Superior temporal gyrus (tissue), 1 donor: ENCODE measurements around the gene CARD11.
"Not testable (repeated sequence)": the region's sequence is repeated elsewhere in the genome, so short reads cannot be mapped to it uniquely, and the experiment has no call there.

Experiments used
- DNase-seq: peaks from one replicate; pipeline ENCODE4 v3.0.0-alpha.2; 2016; ENCODE audit errors: extremely low spot score

The CARD11 gene

DNA sequence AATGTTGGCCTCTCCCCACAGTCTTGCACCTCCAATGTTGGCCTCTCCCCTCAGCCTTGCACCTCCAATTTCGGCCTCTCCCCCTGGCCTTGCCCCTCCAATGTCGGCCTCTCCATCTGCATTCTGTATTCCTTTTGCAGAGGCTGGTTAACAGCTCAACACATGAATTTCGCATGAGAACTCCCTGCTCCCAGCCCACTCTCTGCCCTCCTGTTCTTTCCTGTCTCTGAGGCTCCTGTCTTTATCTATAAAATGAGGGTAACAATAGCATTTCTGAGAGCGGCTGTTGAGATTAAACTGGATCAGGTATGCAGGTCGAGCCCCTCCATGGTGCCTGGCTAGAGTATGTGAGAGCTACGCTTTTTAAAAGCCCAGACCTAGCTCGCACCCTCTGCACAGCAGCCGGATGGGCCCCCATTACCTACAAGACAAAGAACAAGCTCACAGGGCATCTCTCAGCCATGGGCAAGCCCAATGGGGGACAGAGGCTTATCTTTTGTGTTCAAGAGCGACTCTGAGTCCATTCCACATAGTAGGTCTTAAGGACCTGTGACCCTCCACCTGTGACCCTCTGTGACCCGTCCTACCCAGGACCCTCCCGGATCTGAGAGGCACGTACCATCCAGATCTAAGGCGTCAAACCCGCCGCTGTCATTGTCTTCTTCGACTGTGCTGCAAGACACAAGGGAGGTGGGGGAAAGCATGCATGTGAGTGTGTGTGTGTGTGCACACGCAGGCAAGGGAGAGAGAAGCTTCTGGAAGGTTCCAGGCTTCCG, 117.4 kb downstream of the CARD11 start:
- no peak for DNase-seq

GRCh38 chr7:2924866-2925840, 118.5 kb downstream of the CARD11 start:
- no peak for DNase-seq

DNA sequence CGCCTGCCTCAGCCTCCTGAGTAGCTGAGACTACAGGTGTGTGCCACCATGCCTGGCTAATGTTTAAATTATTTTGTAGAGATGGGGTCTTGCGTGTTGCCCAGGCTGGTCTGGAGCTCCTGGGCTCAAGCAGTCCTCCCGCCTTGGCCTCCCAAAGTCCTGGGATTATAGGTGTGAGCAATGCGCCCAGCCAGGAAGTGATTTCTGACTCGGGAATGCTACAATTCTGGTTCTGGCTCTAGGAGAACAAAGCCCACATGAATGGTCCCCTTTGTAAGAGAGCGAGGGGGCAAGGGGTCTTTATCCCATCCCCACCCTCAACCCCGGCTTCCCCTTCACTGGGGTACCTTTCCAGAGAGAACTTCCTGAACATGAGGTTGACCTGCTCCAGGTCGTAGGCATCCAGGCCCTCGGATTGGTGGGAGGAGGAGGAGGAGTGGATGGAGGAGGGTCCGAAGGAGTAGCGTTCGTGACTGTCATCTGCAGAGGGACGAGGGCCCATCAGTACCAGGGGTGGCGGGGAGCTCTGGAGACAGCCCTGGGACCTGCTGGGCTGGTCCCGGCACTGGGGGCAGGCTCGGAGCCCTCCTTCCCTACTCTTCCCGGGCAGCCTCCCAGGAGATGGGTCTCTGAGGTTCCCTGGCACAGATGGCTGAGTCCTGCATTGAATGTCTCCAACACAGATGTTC, 119.6 kb downstream of the CARD11 start:
- DNase-seq = no peak

- no peak for DNase-seq
Observed at GRCh38 chr7:2923291-2923781, 120.3 kb downstream of the CARD11 start.

GRCh38 chr7:2922866-2923265, 120.8 kb downstream of the CARD11 start:
- no peak for DNase-seq

- no peak for DNase-seq
Observed at GRCh38 chr7:2922348-2922691, 121.3 kb downstream of the CARD11 start.

DNA sequence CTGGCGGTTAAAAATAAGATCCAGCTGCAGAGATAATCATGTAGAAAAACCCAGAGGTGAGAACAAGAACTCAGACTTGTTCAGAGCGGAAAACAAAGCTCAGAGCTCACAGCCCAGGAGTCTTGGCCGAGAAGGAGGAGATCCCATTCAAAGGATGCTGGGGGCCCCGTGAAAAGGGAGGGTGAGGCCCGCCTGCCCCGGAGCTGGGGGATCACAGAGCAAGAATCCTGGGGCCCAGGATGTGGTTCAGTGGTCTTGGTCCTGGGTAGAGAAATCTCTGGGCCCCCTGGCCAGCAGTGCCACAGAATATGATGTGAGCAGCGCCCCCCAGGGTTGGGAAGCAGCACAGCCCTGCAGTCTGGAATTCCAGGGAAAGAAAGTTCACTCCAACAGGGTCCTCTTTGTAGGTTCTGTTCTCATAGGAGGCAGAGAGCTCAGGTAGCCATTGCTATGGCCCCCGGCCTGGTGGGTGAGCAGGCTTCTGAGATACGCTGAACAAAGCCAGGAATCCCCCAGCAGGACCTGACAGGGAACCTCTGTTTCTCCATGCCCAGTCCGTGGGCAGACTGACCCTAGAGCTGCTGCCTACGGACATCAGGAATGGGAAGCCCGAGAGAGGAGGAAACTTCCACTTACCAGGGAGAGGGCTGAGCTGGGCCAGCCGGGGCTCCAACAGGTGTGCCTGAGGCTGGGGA, 121.9 kb downstream of the CARD11 start:
- peak; percentile 17 for DNase-seq

DNA sequence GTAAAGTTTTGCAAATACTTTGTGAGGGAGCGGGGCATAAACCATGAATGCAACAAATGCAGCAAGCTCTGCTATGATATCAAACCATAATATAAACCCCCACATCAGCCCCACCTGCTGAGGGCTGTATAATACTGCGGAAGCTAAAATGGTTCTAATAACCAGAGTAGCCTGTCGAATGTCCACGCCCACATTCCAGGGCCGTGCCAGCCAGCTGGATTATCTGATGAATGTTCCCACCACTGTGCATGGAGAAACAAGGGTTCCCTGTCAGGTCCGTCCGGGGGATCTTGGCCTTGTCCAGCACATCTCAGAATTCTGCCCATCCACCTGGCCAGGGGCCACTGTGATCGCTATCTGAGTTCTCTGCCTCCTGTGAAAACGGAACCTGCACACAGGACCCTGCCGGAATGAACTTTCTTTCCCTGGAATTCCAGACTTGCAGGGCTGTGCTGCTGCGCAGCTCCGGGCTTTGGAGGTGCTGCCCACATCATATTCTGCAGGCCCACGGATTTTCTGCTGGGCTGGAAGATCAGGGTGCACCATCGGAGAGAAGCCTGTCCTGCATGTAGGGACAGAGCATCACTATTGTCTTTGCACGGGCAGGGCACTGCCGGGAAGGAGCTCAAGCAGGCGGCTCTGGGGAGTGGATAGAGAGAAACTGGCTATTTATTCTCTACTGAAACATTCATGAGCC, 122.6 kb downstream of the CARD11 start:
- DNase-seq = no peak

- DNase-seq = not testable (repeated sequence)
Observed at GRCh38 chr7:2920480-2920879, 123.2 kb downstream of the CARD11 start.

DNA sequence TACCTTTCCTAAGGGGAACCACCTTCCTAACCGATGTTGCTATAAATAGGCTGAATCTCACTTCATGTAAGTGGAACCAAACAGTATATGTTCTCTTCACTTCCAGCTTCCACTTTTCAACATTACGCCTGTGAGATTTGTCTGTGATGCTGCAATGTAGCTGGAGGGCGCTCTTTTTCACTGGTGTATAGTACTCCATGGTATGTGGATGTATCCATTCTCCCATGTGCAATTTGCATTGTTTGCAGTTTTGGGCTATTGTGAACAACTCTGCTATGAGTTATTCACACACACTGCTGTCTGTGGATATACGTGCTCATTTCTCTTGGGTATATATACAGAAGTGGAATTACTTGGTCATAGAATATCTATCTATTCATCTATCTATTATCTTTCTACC, 123.6 kb downstream of the CARD11 start:
- DNase-seq = no peak

DNA sequence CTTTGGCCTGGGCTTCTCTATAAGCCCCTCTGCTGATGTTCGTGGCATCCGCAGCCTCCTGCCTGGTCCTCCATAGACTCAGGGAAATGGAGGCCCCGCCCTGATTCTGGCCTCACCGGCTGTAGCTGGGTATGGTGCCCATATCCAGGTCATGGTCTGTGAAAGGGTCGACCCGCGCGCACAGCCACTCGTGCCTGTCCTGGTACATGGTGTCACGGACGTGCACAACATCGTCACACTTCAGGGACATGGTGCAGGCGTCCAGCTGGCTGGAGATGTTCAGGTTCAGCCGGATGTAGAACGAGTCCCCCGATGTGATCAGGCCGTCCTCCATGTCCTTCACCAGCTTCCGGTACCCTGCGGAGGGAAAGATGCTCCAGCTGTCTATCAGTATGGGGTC, 124.4 kb downstream of the CARD11 start:
- DNase-seq = no peak

DNA sequence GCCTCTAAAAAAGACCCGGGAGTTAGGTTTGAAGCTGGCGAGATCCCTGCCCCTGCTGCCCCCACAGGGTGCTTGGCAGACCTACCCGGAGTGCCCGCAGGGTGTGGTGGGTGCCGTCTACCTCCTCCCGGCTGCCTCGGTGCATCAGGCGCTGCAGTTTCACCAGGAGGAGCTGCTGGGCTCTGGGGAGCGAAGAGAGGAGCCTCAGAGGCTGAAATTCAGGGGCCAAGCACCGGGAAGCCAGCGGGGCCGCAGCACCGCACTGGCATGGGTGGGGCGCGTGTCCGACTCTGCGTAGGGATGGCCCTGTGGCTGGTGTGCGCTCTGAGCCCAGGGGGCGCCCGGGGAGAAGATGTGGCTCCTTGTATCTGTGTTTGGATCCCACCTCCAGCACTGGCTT, 125.3 kb downstream of the CARD11 start:
- DNase-seq = no peak

- no peak for DNase-seq
Observed at GRCh38 chr7:2915023-2915422, 128.6 kb downstream of the CARD11 start.

DNA sequence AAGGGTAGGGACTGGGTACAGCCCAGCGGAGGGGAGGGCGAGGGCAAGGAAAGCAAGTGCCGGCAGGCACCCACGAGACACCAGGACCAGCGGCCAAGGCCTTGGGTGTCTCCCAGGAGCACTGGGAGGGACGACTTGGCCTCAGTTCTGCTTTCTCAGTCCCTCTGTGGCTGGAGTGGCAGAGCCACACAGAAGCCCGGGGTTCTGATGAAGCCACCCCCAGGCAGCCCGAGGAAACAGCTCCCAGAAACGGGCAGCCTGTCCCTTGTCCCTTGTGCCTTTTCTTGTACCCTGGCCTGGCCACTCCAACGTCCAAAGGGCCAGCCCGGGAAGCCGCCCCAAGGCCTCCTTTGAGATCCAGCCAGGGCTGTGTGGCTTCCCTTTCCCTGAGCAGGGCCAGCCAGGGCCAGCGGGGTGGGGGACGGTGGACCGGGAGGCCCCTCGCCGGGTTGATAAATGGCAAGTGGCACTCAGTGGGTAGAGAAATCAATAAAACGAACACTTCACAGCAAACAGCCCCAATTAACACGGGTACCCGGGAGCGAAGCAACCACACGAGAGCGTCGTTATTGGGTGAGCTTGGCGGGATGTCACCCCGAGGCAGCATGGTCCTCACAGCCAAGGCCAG, 129.8 kb downstream of the CARD11 start:
- no peak for DNase-seq

DNA sequence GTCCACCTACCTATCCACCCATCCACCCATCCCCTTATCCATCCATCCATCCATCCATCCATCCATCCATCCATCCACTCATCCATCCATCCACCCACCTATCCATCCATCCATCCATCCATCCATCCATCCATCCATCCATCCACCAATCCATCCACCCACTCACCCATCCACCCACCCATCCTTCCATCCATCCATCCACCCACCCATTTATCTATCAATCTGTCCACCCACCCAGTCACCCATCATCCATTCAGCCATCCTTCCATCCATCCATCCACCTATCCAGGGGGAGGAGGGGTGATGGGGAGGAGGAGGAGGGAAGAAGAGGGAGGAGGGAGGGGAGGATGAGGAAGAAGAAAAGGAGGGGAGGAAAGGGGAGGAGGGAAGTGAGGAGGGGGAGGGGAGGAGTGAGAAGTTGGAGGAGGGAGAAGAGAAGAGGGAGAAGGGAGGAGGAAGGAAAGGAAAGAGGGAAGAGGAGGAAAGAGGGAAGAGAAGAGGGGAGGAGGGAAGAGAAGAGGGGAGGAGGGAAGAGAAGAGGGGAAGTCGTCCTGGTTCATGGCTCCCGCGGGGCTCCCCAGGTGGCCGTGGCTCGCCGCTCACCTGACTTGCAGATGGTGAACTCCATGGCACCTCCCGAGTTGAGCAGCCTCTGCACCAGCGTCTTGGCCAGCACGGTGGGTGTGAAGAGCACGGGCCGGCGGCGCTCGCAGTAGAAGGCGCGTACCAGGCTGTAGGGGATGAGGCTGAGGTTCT, 130.8 kb downstream of the CARD11 start:
- no peak for DNase-seq

DNA sequence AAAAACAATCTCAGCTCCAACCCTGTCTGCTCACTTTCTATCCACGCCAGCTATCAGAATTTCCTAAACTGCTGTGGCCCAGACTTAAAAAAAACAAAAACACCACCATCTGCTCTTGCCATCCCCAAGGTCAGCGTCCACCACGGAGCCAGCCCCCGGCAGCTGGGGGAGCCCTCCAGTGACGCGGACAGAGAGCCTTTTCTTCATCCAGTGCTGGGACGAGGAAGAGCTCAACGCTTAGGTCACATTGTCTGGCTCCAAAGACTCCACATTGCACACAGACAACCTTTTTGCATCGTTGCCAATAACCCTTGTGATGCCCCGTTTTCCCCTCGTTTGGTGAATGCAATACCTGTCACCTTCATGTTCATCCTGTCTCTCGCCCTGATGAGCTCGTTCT, 132.2 kb downstream of the CARD11 start:
- peak; percentile 16 for DNase-seq

- DNase-seq = no peak
Observed at GRCh38 chr7:2909471-2910039, 134.1 kb downstream of the CARD11 start.

DNA sequence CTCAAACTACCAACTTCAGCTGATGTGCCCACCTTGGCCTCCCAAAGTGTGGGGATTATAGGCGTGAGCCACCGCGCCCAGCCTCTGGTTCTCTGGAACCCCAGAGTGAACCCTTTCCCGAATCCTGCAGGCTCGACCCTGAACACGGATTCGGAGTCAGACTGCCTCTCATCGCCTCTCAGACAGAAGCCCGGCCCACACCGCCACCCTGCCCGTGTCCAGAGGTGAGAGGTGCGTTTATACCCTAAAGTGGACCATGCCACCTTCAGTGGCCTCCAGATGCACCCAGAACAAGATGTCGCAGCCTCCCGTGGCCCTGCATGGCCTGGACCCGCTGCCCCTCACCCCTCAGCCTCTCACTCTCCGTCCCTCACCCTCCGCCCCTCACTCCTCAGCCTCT, 134.6 kb downstream of the CARD11 start:
- no peak for DNase-seq

GRCh38 chr7:2908103-2908683, 135.5 kb downstream of the CARD11 start:
- no peak for DNase-seq
